ENCODE measurements around the gene BCL2L11. TPM values are rescaled to one million over a fixed set of nuclear protein-coding genes. Genes with fewer than 3 reads are reported as not detected.

BCL2L11 gene
- total RNA-seq, 3 donors from 2014 or later: 40.9 to 44.4 (median 43.7) TPM

DNA sequence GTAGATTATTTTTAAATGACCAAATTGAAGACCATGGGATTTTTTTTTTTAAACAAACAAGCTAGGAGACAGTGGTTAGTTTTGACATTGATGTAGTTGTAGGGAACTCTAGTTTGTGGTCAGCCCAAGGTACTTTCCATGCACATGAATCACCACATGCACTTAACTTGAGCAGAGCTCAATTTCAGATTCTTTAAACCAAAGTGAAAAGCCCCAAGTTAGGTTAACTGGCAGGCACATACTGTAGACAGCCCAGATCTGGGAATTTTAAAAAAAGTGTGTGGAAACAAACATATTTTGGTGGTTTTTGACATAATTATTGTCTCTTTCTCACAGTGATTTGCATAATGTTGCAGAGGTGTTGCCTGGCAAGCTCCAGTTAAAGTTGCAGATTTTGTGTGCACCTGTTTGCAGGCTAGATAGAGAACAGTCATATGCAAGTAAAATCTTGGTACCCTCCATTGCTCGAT, 88.4 kb downstream of the BCL2L11 start:
- DNase-seq (no peak), ATAC-seq (peak; percentile 38)
- Histone ChIP-seq H3K4me1 (ENCODE audit: low read depth) (no peaks in the 10 kb centered on the region), H3K4me3 (no peak overlapping the region), H3K9me3 (peaks cover 4% of the 10 kb centered on the region), H3K36me3 (ENCODE audit: low read depth) (no peaks in the 10 kb centered on the region)
- intact Hi-C loops (cut with DNase I, micrococcal nuclease): no loop called here
- TF ChIP-seq, protein P1, sequence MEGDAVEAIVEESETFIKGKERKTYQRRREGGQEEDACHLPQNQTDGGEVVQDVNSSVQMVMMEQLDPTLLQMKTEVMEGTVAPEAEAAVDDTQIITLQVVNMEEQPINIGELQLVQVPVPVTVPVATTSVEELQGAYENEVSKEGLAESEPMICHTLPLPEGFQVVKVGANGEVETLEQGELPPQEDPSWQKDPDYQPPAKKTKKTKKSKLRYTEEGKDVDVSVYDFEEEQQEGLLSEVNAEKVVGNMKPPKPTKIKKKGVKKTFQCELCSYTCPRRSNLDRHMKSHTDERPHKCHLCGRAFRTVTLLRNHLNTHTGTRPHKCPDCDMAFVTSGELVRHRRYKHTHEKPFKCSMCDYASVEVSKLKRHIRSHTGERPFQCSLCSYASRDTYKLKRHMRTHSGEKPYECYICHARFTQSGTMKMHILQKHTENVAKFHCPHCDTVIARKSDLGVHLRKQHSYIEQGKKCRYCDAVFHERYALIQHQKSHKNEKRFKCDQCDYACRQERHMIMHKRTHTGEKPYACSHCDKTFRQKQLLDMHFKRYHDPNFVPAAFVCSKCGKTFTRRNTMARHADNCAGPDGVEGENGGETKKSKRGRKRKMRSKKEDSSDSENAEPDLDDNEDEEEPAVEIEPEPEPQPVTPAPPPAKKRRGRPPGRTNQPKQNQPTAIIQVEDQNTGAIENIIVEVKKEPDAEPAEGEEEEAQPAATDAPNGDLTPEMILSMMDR (IDR thresholded peaks at IDR 0.05): no peak

DNA sequence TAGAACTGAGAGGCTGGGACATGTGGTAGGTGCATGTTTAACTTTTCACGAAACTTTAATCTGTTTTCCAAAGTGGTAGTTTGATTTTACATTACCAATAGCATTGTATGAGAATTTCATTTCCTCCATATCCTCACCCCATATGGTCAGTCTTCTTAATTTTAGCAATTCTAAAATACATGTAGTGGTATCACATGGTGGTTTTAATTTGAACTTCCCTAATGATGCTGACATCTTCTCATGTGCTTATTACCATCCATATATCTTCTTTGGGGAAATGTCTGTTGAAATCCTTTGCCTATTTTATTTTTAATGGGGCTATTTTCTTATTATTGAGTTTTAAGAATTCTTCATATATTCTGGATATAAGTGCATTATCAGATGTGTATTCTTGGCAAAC, 89.3 kb downstream of the BCL2L11 start:
- intact Hi-C loops (cut with DNase I, micrococcal nuclease): no loop called here
- Histone ChIP-seq H3K9me3 (peaks cover 4% of the 10 kb centered on the region), H3K4me1 (ENCODE audit: low read depth) (no peaks in the 10 kb centered on the region), H3K4me3 (no peak overlapping the region), H3K36me3 (ENCODE audit: low read depth) (no peaks in the 10 kb centered on the region)
- ATAC-seq (no peak), DNase-seq (no peak)
- TF ChIP-seq, protein P1 (IDR thresholded peaks at IDR 0.05): no peak

DNA sequence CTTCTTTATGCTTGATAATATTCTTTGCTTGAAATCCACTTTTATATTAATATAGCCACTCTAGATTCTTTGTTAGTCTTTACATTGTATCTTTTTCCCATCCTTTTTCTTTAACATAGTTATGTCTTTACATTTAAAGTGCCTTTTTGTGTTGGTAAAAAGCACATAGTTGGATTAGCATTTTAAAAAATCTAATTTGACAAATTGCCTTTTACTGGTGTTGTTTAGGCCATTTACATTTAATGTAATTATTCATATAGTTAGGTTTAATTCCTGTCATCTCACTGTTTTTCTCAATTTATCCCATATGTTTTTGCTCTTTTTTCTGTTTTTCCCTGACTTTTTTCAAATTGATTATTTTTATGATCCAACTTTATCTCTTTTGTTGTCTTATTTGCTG, 93.2 kb downstream of the BCL2L11 start:
- H3K9me3 ChIP-seq: peaks cover 4% of the 10 kb centered on the region
- H3K36me3 ChIP-seq (ENCODE audit: low read depth): no peaks in the 10 kb centered on the region
- TF ChIP-seq, protein P1 (IDR thresholded peaks at IDR 0.05): no peak
- intact Hi-C loops (cut with DNase I, micrococcal nuclease): no loop called here
- DNase-seq: no peak
- no peak for ATAC-seq
- no peaks in the 10 kb centered on the region for H3K4me1 ChIP-seq (ENCODE audit: low read depth)
- H3K4me3 ChIP-seq: no peak overlapping the region

DNA sequence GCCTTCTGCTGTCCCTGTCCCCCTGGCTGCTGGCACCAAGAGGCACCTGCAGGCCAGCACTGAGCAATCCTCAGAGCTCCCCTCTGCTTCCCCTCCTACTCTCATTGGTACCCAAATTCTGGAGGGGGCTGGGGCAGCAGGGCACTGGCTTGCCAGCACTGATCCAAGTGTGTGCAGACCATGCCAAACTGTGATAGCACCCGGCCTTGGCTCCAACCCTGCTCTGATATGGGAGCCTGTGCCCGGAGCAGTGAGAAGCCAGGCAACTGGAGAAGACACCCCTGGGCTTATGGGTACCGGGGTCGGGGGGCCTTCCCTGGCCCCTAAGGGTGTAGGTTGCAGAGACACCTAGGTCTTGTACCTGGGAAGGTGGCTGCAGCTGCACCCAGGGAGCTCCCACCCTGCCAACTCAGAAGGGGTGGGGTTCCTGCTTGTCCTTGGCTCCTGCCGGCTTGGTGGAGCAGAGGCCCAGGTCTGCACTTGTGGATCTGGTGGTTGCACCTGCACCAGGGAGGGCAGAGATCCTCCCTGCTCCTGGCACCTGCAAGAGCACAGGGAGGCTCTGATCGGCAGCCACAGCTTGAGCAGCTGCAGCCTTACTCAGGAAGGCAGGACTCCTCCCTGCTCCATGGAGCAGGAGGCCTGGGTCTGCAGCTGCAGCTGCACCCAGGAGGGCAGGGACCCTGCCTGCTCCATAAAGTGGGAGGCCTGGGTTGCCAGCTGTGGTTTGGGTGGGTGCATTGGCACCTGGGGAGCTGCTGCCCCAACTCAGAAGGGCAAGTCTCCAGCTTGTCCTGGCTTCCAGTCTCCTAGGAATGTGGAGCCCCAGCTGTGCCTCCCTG, 96.3 kb downstream of the BCL2L11 start:
- Histone ChIP-seq H3K4me3 (no peak overlapping the region), H3K36me3 (ENCODE audit: low read depth) (no peaks in the 10 kb centered on the region), H3K4me1 (ENCODE audit: low read depth) (no peaks in the 10 kb centered on the region), H3K9me3 (peaks cover 4% of the 10 kb centered on the region)
- TF ChIP-seq, protein P1 (IDR thresholded peaks at IDR 0.05): no peak
- intact Hi-C loops (cut with DNase I, micrococcal nuclease): no loop called here
- DNase-seq (no peak), ATAC-seq (peak; percentile 12)

Data from mucosa of descending colon (tissue), 3 donors.